Measurements from ENCODE around the gene CACNA1E. TPM values are rescaled to one million over a fixed set of nuclear protein-coding genes. Genes with fewer than 3 reads are reported as not detected.

CACNA1E gene
- total and polyA plus RNA-seq, 2 experiments from 2014 or later: 0.32 to 1.1 TPM

GRCh38 chr1:181603735-181604410 lies 120.6 kb downstream of the CACNA1E start:
- no peaks in the 10 kb centered on the region for H3F3A ChIP-seq (replicated peaks; ENCODE audit: low read depth)
- H3K9me2 ChIP-seq (ENCODE audit: insufficient read depth): peaks cover 41% of the 10 kb centered on the region
- H4K20me1 ChIP-seq (replicated peaks; ENCODE audit: insufficient read depth): no peaks in the 10 kb centered on the region
- Mint-ChIP-seq H3K4me1 (peaks cover 11% of the 10 kb centered on the region), H3K4me3 (no peak overlapping the region), H3K27me3 (ENCODE audit: insufficient read depth, low read depth, poor library complexity) (peaks cover 5% of the 10 kb centered on the region), H3K27ac (no peak overlapping the region), H3K9me3 (peaks cover 3% of the 10 kb centered on the region; the same call in 2 of the 3 replicates), H3K36me3 (ENCODE audit: low read depth) (no peaks in the 10 kb centered on the region; the same call in 2 of the 3 replicates)
- H3K27me3 ChIP-seq (ENCODE audit: insufficient read depth): no peaks in the 10 kb centered on the region
- DNase-seq (ENCODE audit: low spot score) (no peak), ATAC-seq (no peak)
- TF ChIP-seq ZNF462 (CRISPR knock-in tag; IDR thresholded peaks at IDR 0.05) (no peak), REST (IDR thresholded peaks at IDR 0.05; ENCODE audit: unreplicated experiment) (no peak), ETS1 (IDR thresholded peaks at IDR 0.05) (no peak)
- H3K4me2 ChIP-seq: no peak overlapping the region
- no peak overlapping the region for H2AFZ ChIP-seq
- no peaks in the 10 kb centered on the region for H3K36me3 ChIP-seq (ENCODE audit: insufficient read depth)
- H3K79me2 ChIP-seq (replicated peaks; ENCODE audit: insufficient read depth): no peaks in the 10 kb centered on the region
- peaks cover 6% of the 10 kb centered on the region; the same call in 1 of the 2 replicates for H3K4me1 ChIP-seq (ENCODE audit: insufficient read depth)
- no peak overlapping the region for H3K4me3 ChIP-seq
- H3K27ac ChIP-seq (ENCODE audit: low read depth): no peak overlapping the region
